Activated CD4-positive, alpha-beta T cell treated with anti-CD3 and anti-CD28 coated beads for 36 hours (primary cell): ENCODE measurements around the gene NMB. TPM values are rescaled to one million over a fixed set of nuclear protein-coding genes. Genes with fewer than 3 reads are reported as not detected.
A peak's percentile ranks its signal among the peaks of the same experiment; 100 is the strongest.
"Not testable (repeated sequence)": the region's sequence is repeated elsewhere in the genome, so short reads cannot be mapped to it uniquely, and the experiment has no call there.

Experiments
- ATAC-seq: fragments of 200-7000 bp; cut with Tn5 transposase; one replicate; pipeline ENCODE4 v1.10.0; 2021; ENCODE audit warnings: mild to moderate bottlenecking, moderate library complexity
- CTCF ChIA-PET: fragments of 350-600 bp; sonication (Branson Sonifier 250); formaldehyde crosslinking; loops from one replicate; lab custom pipeline; 2021; ENCODE audit warnings: antibody characterized with exemption; lab: Charles Lee
- POLR2A ChIA-PET: fragments of 350-600 bp; sonication (Branson Sonifier 250); formaldehyde crosslinking; loops from one replicate; lab custom pipeline; 2021; ENCODE audit warnings: antibody characterized with exemption, inconsistent platforms; lab: Charles Lee
- DNase-seq: peaks from one replicate; pipeline ENCODE4 v3.0.0-alpha.2; 2020
- H3K27ac Mint-ChIP-seq: one replicate; pipeline ENCODE4 v1.8.0; 2021; ENCODE audit warnings: mixed read lengths
- H3K27me3 Mint-ChIP-seq: one replicate; pipeline ENCODE4 v1.8.0; 2021; ENCODE audit warnings: mixed read lengths
- H3K36me3 Mint-ChIP-seq: one replicate; pipeline ENCODE4 v1.8.0; 2021; ENCODE audit warnings: low read depth, mixed read lengths
- H3K4me1 Mint-ChIP-seq: one replicate; pipeline ENCODE4 v1.8.0; 2021; ENCODE audit warnings: mixed read lengths
- H3K4me3 Mint-ChIP-seq: one replicate; pipeline ENCODE4 v1.8.0; 2021; ENCODE audit warnings: mild to moderate bottlenecking, moderate library complexity, mixed read lengths
- H3K9me3 Mint-ChIP-seq: one replicate; pipeline ENCODE4 v1.8.0; 2021; ENCODE audit warnings: low read depth, mixed read lengths
- intact Hi-C, 2 experiments: fragments of 100-400 bp; cut with DNase I in 1 of 2; cut with micrococcal nuclease in 1 of 2; formaldehyde crosslinking; loops; one replicate each; pipeline versions ENCODE4 v1.14.2 to v1.15.1; 2022 to 2024; cut with DNase I, micrococcal nuclease
- total RNA-seq, 2 experiments: library from RNA; stranded (reverse); gene quantifications; one replicate each; pipeline ENCODE4 v1.2.3, GENCODE V29; 2021

Gene NMB
- total RNA-seq, 2 experiments from 2014 or later, result 2.7 to 4.0 TPM

- H3K27me3 Mint-ChIP-seq, H3K4me3 Mint-ChIP-seq, intact Hi-C loops, H3K27ac Mint-ChIP-seq, DNase-seq, ATAC-seq, H3K9me3 Mint-ChIP-seq: not testable (repeated sequence)
- H3K36me3 Mint-ChIP-seq, result peaks cover 63% of the 10 kb centered on the region
- CTCF ChIA-PET, result interaction anchor here (0.6 to 1.2 kb wide), 2 partner anchors 16 to 68 kb away, joined by 3 read pairs; no protein-coding TSS in a partner anchor
- H3K4me1 Mint-ChIP-seq, result peaks cover 15% of the 10 kb centered on the region
- POLR2A ChIA-PET, result interaction anchor here (0.6 kb wide), 1 partner anchor 76 kb away, joined by 5 read pairs; no protein-coding TSS in a partner anchor
These were observed 15.4 kb downstream of the NMB start for GRCh38 chr15:84642640-84643039.

GRCh38 chr15:84641871-84642270, 16.1 kb downstream of the NMB start:
- H3K27me3 Mint-ChIP-seq, ATAC-seq, H3K4me3 Mint-ChIP-seq, H3K27ac Mint-ChIP-seq, intact Hi-C loops, H3K9me3 Mint-ChIP-seq, CTCF ChIA-PET, POLR2A ChIA-PET, DNase-seq: not testable (repeated sequence)
- Mint-ChIP-seq H3K36me3 (peaks cover 64% of the 10 kb centered on the region), H3K4me1 (peaks cover 19% of the 10 kb centered on the region)

GRCh38 chr15:84638103-84638502, 19.9 kb downstream of the NMB start:
- H3K36me3 Mint-ChIP-seq, result peaks cover 66% of the 10 kb centered on the region
- ChIA-PET CTCF (interaction anchor here (0.6 to 1.2 kb wide), 10 partner anchors 11 to 100 kb away, joined by 3 to 4 read pairs (median 3); partner anchors contain the start of gene WDR73), POLR2A (interaction anchor here (0.7 kb wide), 1 partner anchor 34 kb away, joined by 5 read pairs; no protein-coding TSS in a partner anchor)
- H3K4me1 Mint-ChIP-seq, result peaks cover 38% of the 10 kb centered on the region
- intact Hi-C loops, result loop anchor here (5.0 to 10.0 kb wide), 3 partner anchors 767 to 1159 kb away; partner anchors contain the start of gene KLHL25 (in 1 of the 2)
- H3K4me3 Mint-ChIP-seq, result no peak overlapping the region
- H3K9me3 Mint-ChIP-seq, result no peaks in the 10 kb centered on the region
- no peaks in the 10 kb centered on the region for H3K27me3 Mint-ChIP-seq
- ATAC-seq, result peak; percentile 15
- DNase-seq, result no peak
- peak overlapping the region; percentile 82 for H3K27ac Mint-ChIP-seq

GRCh38 chr15:84634228-84634837, 23.7 kb downstream of the NMB start:
- Mint-ChIP-seq H3K4me1 (peaks cover 48% of the 10 kb centered on the region), H3K9me3 (no peaks in the 10 kb centered on the region), H3K36me3 (peaks cover 45% of the 10 kb centered on the region), H3K27ac (peak overlapping the region; percentile 85), H3K4me3 (peak overlapping the region; percentile 93), H3K27me3 (no peaks in the 10 kb centered on the region)
- intact Hi-C loops, result loop anchor here (5.0 to 10.0 kb wide), 3 partner anchors 47 to 1160 kb away; partner anchors contain the start of gene KLHL25 (in 1 of the 2)
- no peak for DNase-seq
- ATAC-seq, result no peak
- ChIA-PET POLR2A (no interaction called here), CTCF (interaction anchor here (0.8 to 2.0 kb wide), 10 partner anchors 9 to 80 kb away, joined by 3 to 6 read pairs (median 3); partner anchors contain the start of gene WDR73)

- ChIA-PET CTCF (interaction anchor here (0.6 to 1.3 kb wide), 4 partner anchors 8 to 308 kb away, joined by 3 to 4 read pairs (median 3); no protein-coding TSS in a partner anchor), POLR2A (no interaction called here)
- H3K9me3 Mint-ChIP-seq, result no peaks in the 10 kb centered on the region
- intact Hi-C loops, result loop anchor here (1.0 to 10.0 kb wide), 6 partner anchors 45 to 1161 kb away; partner anchors contain the start of genes KLHL25 (in 1 of the 2) and SEC11A (in 1 of the 2)
- peak overlapping the region; percentile 93 for H3K4me3 Mint-ChIP-seq
- DNase-seq (peak; percentile 87), ATAC-seq (peak; percentile 57)
- peaks cover 45% of the 10 kb centered on the region for H3K4me1 Mint-ChIP-seq
- peak overlapping the region; percentile 99 for H3K27ac Mint-ChIP-seq
- H3K36me3 Mint-ChIP-seq, result peaks cover 39% of the 10 kb centered on the region
- no peaks in the 10 kb centered on the region for H3K27me3 Mint-ChIP-seq
These were observed 24.4 kb downstream of the NMB start for GRCh38 chr15:84633311-84634227.

- Mint-ChIP-seq H3K27ac (peak overlapping the region; percentile 94), H3K4me3 (peak overlapping the region; percentile 93), H3K9me3 (no peaks in the 10 kb centered on the region), H3K36me3 (peaks cover 27% of the 10 kb centered on the region), H3K4me1 (peaks cover 34% of the 10 kb centered on the region), H3K27me3 (no peaks in the 10 kb centered on the region)
- DNase-seq (no peak), ATAC-seq (peak; percentile 3)
- ChIA-PET CTCF (interaction anchor here (0.7 to 2.9 kb wide), 15 partner anchors 9 to 350 kb away, joined by 3 to 13 read pairs (median 3); partner anchors contain the start of gene ZSCAN2), POLR2A (interaction anchor here (0.6 to 1.1 kb wide), 7 partner anchors 20 to 349 kb away, joined by 3 to 6 read pairs (median 4); partner anchors contain the start of gene WDR73)
- intact Hi-C loops, result loop anchor here (1.0 to 10.0 kb wide), 9 partner anchors 23 to 1163 kb away; partner anchors contain the start of genes WDR73 (in 2 of the 2), ZNF592 (in 2 of the 2), KLHL25 (in 1 of the 2) and PDE8A (in 1 of the 2)
These were observed 26.2 kb downstream of the NMB start for GRCh38 chr15:84631706-84632272.

GRCh38 chr15:84629033-84629432, 29.0 kb downstream of the NMB start:
- H3K4me3 Mint-ChIP-seq, result no peak overlapping the region

GRCh38 chr15:84625123-84625522, 32.9 kb downstream of the NMB start:
- H3K4me1 Mint-ChIP-seq, result peaks cover 3% of the 10 kb centered on the region
- ChIA-PET CTCF (interaction anchor here (1.0 to 1.4 kb wide), 2 partner anchors 10 to 19 kb away, joined by 3 read pairs; no protein-coding TSS in a partner anchor), POLR2A (no interaction called here)
- no peak overlapping the region for H3K27ac Mint-ChIP-seq
- peaks cover 37% of the 10 kb centered on the region for H3K36me3 Mint-ChIP-seq
- DNase-seq (no peak), ATAC-seq (no peak)
- intact Hi-C loops, result no loop called here
- peaks cover 20% of the 10 kb centered on the region for H3K9me3 Mint-ChIP-seq
- H3K4me3 Mint-ChIP-seq, result no peak overlapping the region
- no peaks in the 10 kb centered on the region for H3K27me3 Mint-ChIP-seq

More at GRCh38 chr15:84629033-84629432, 29.0 kb downstream of the NMB start:
- H3K9me3 Mint-ChIP-seq, result no peaks in the 10 kb centered on the region
- DNase-seq, result no peak
- peaks cover 11% of the 10 kb centered on the region for H3K36me3 Mint-ChIP-seq
- peaks cover 17% of the 10 kb centered on the region for H3K4me1 Mint-ChIP-seq
- intact Hi-C loops, result no loop called here
- no peaks in the 10 kb centered on the region for H3K27me3 Mint-ChIP-seq
- ChIA-PET POLR2A (interaction anchor here (0.6 kb wide), 1 partner anchor 107 kb away, joined by 3 read pairs; no protein-coding TSS in a partner anchor), CTCF (interaction anchor here (0.6 to 1.9 kb wide), 3 partner anchors 35 to 654 kb away, joined by 3 to 4 read pairs (median 3); no protein-coding TSS in a partner anchor)
- no peak for ATAC-seq
- no peak overlapping the region for H3K27ac Mint-ChIP-seq

- DNase-seq, result no peak
- peaks cover 43% of the 10 kb centered on the region for H3K36me3 Mint-ChIP-seq
- ChIA-PET POLR2A (interaction anchor here (0.7 kb wide), 1 partner anchor 197 kb away, joined by 3 read pairs; no protein-coding TSS in a partner anchor), CTCF (interaction anchor here (1.0 kb wide), 1 partner anchor 19 kb away, joined by 3 read pairs; no protein-coding TSS in a partner anchor)
- no peak overlapping the region for H3K27ac Mint-ChIP-seq
- H3K4me3 Mint-ChIP-seq, result no peak overlapping the region
- H3K4me1 Mint-ChIP-seq, result no peaks in the 10 kb centered on the region
- no peak for ATAC-seq
- intact Hi-C loops, result no loop called here
- peaks cover 23% of the 10 kb centered on the region for H3K9me3 Mint-ChIP-seq
- H3K27me3 Mint-ChIP-seq, result no peaks in the 10 kb centered on the region
These were observed 33.6 kb downstream of the NMB start for GRCh38 chr15:84624359-84624758.

- Mint-ChIP-seq H3K4me1 (peaks cover under 1% of the 10 kb centered on the region), H3K9me3 (peaks cover 26% of the 10 kb centered on the region), H3K27me3 (no peaks in the 10 kb centered on the region), H3K27ac (no peak overlapping the region), H3K36me3 (peaks cover 48% of the 10 kb centered on the region), H3K4me3 (no peak overlapping the region)
- CTCF ChIA-PET, result interaction anchor here (0.6 to 1.7 kb wide), 3 partner anchors 10 to 34 kb away, joined by 3 to 5 read pairs (median 4); no protein-coding TSS in a partner anchor
- intact Hi-C loops, result no loop called here
- no peak for ATAC-seq
- POLR2A ChIA-PET, result no interaction called here
- no peak for DNase-seq
These were observed 36.5 kb downstream of the NMB start for GRCh38 chr15:84621358-84621979.
